ENCODE measurements around the gene ASTL. TPM values are rescaled to one million over a fixed set of nuclear protein-coding genes. Genes with fewer than 3 reads are reported as not detected.

Gene ASTL
- total RNA-seq, 4 donors from 2014 or later: not detected

DNA sequence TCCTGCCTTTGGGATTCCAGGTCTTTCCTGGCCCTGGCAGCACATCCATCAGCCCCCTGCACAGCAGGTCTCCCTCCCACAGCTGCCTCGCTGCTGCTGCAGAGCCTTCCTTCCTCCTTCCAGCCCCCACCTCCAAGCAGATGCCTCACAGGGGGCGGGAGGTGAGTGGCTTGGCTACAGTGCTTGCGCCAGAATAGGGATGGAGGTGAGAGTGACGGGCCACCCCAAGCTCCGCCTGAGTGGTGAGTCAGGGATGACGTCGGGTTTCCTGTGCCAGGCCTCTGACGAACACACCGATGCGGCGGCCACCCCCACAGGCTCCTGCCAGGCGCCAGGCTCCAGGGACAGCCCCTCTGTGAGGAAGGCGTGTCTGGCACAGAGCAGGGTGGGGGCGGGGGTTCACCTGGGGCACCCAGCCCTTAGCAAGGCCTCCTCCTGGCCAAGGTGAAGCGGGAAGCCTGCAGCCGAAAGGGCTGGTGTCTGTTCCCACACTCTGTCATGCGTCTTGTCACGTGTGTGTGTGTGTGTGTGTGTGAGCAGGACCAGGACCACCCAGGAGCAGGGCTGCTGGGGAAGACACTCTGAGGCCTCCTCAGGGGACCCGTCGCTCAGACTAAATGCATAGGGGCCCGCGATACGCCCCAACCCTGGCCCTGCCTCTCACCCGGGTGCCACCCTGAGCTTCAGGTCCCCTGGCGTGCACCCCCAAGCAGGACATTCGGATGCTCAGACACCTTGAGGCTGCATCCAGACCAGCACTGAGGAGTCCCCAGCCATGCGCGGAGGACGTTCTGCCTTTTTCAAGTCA is 10.3 kb upstream of the ASTL start:
- intact Hi-C loops (cut with DNase I; ENCODE audit: low total_unique reads): no loop called here
- Histone ChIP-seq H3K9me3 (no peaks in the 10 kb centered on the region), H3K36me3 (no peaks in the 10 kb centered on the region), H3K4me1 (no peaks in the 10 kb centered on the region), H3K4me3 (no peak overlapping the region), H3K27me3 (no peaks in the 10 kb centered on the region), H3K27ac (no peak overlapping the region)
- TF ChIP-seq POLR2A (IDR thresholded peaks at IDR 0.05): peak in 1 of 2 donors; percentile 11
- TF ChIP-seq CTCF (IDR thresholded peaks at IDR 0.05): no peak
- DNase-seq: peak; percentile 61

DNA sequence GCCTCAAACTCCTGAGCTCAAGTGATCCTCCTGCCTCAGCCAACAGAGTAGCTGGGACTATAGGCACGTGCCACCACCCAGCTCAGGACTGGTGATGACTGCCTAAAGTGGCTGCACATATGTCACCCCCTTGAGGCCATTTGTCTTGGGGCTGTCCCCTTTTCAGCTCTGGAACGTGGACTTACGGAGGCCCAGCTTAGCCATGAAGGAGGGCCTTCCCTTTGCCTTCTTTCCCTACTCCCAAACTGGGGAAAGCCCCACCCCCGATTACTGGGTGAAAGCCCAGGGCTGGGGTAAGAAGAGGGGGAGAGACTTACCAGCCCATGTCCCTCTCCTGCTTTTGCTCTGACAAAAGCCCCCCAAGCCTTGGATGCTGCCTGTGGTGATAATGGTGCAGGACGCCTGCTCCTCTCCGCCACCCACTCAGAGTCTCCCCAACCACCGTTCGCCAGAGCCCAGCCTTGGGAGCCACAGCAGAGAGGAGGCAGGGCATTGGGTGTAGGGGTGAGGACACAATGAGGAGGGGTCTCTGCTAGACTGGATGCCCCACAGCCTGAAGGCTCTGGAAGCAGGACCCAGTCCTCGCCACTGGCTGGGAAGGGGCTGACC is 9.4 kb upstream of the ASTL start:
- no peaks in the 10 kb centered on the region for H3K27me3 ChIP-seq
- intact Hi-C loops (cut with DNase I; ENCODE audit: low total_unique reads): no loop called here
- no peak overlapping the region for H3K4me3 ChIP-seq
- no peaks in the 10 kb centered on the region for H3K4me1 ChIP-seq
- DNase-seq: peak in 1 of 2 donors; percentile 7
- no peaks in the 10 kb centered on the region for H3K9me3 ChIP-seq
- TF ChIP-seq CTCF (IDR thresholded peaks at IDR 0.05) (no peak), POLR2A (IDR thresholded peaks at IDR 0.05) (no peak)
- no peak overlapping the region for H3K27ac ChIP-seq
- no peaks in the 10 kb centered on the region for H3K36me3 ChIP-seq

- no peaks in the 10 kb centered on the region for H3K9me3 ChIP-seq
- H3K27ac ChIP-seq: no peak overlapping the region
- intact Hi-C loops (cut with DNase I; ENCODE audit: low total_unique reads): no loop called here
- H3K4me3 ChIP-seq: no peak overlapping the region
- no peaks in the 10 kb centered on the region for H3K27me3 ChIP-seq
- TF ChIP-seq CTCF (IDR thresholded peaks at IDR 0.05) (no peak), POLR2A (IDR thresholded peaks at IDR 0.05) (no peak)
- no peaks in the 10 kb centered on the region for H3K36me3 ChIP-seq
- H3K4me1 ChIP-seq: no peaks in the 10 kb centered on the region
- DNase-seq: peak in 1 of 2 donors; percentile 10
These were observed 8.7 kb upstream of the ASTL start for GRCh38 chr2:96146881-96147592.

DNA sequence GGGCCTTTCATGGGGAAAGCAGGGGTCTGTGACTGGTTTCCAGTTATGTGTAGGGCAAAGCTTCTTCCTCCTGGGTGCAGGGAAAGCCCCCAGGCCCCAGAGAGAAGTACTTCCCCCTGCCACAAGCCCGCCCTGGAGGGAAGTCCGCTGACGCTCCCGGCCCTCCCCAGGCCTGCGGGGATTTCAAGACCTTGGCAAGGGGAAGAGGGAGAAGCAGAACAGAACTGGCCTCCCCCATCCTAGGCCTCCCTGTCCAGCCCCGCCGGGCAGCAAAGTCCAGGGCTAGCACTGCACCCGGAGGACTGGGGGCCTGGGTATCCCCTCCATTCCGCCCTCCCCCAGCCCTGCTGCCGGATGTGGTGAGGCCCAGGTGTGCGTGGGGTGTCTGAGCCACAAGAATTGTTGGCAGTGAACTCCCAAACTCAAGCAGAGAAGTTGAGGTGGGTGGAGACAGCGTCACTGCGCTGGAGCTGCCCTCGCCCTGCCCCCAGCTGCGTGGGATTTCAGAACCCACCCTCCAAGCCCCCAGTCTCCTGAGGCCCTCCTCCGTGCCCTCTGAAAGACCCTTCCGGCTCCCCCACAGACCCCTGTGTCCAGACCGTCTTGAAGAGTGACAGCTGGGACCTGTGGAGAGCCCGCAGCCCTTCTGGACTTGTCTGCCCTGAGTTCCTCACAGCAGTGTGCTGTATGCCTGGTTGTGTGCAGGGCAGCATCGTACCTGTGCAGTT is 8.0 kb upstream of the ASTL start:
- TF ChIP-seq CTCF (IDR thresholded peaks at IDR 0.05) (no peak), POLR2A (IDR thresholded peaks at IDR 0.05) (peak in 1 of 2 donors; percentile 10)
- no peak overlapping the region for H3K4me3 ChIP-seq
- H3K4me1 ChIP-seq: no peaks in the 10 kb centered on the region
- H3K27me3 ChIP-seq: no peaks in the 10 kb centered on the region
- H3K36me3 ChIP-seq: no peaks in the 10 kb centered on the region
- no peak overlapping the region for H3K27ac ChIP-seq
- intact Hi-C loops (cut with DNase I; ENCODE audit: low total_unique reads): no loop called here
- peak in 1 of 2 donors; percentile 15 for DNase-seq
- no peaks in the 10 kb centered on the region for H3K9me3 ChIP-seq

Data from uterus (tissue), 4 donors.